HepG2 (cell line): ENCODE results near the gene PDCD1LG2. TPM values are rescaled to one million over a fixed set of nuclear protein-coding genes. Genes with fewer than 3 reads are reported as not detected.

Experiments
- ATAC-seq: fragments of 200-7000 bp; cut with Tn5 transposase; 3 replicates; pipeline ENCODE4 v1.9.1; 2020; ENCODE audit warnings: mild to moderate bottlenecking, moderate library complexity
- BruUV-seq: library from RNA; stranded (reverse); fragments of 400-500 nt; replicated peaks from 2 replicates; lab custom pipeline; 2021; lab: Mats Ljungman, UMichigan
- CTCF ChIA-PET: fragments of 300-600 bp; formaldehyde crosslinking; extraction: SDS; loops from one replicate; lab custom pipeline; 2021; ENCODE audit warnings: low total read pairs, inconsistent platforms, low intra/inter-chr PET ratio; lab: Yijun Ruan, JAX
- POLR2A ChIA-PET: fragments of 350-600 bp; sonication (Branson Sonifier 250); formaldehyde crosslinking; loops from one replicate; lab custom pipeline; 2020; ENCODE audit warnings: antibody characterized with exemption, inconsistent platforms; lab: Yijun Ruan, JAX
- DNase-seq: peaks from one replicate; pipeline ENCODE4 v3.0.0-alpha.2; 2015; ENCODE audit warnings: low spot score
- FAIRE-seq: peaks from 3 replicates; lab custom pipeline; 2011; peaks lifted over from hg19 to GRCh38; lab: Jason Lieb, UNC
- H2AFZ ChIP-seq: one replicate; pipeline ENCODE4 v1.6.1; 2011; ENCODE audit warnings: low read length, inconsistent platforms
- H3K27ac ChIP-seq: fragments of 300-600 bp; 3 replicates; pipeline ENCODE4 v1.8.0; 2011; ENCODE audit warnings: mixed run types, mild to moderate bottlenecking, mixed read lengths, low read length, inconsistent platforms; ENCODE audit not compliant: insufficient read depth; ENCODE audit errors: extremely low read length
- H3K27me3 ChIP-seq, 2 experiments: fragments of 200-600 bp in 1 of 2; 2 replicates in 1 of 2; 3 replicates in 1 of 2; pipeline versions ENCODE4 v1.6.0 to v1.8.0; 2011; ENCODE audit warnings: low read length in 2 of 2, mild to moderate bottlenecking in 2 of 2, moderate library complexity in 2 of 2, inconsistent platforms in 1 of 2; ENCODE audit not compliant: insufficient read depth in 2 of 2, control insufficient read depth in 1 of 2
- H3K36me3 ChIP-seq, 2 experiments: fragments of 200-600 bp in 1 of 2; replicated peaks in 1 of 2; 2 replicates in 1 of 2; 3 replicates in 1 of 2; pipeline versions ENCODE4 v1.5.1 to v1.8.0; 2011; ENCODE audit warnings: low read length in 2 of 2, inconsistent platforms in 1 of 2; ENCODE audit not compliant: insufficient read depth in 2 of 2, control insufficient read depth in 1 of 2
- H3K4me1 ChIP-seq: 2 replicates; pipeline ENCODE4 v1.5.1; 2012; ENCODE audit warnings: low read length, inconsistent platforms; ENCODE audit not compliant: insufficient read depth
- H3K4me2 ChIP-seq: 2 replicates; pipeline ENCODE4 v1.6.0; 2011; ENCODE audit warnings: low read depth, low read length, inconsistent platforms
- H3K4me3 ChIP-seq, 3 experiments: fragments of 200-600 bp in 1 of 3; sonication (generic), shearing (Covaris generic) in 1 of 3; replicated peaks in 1 of 3; 2 replicates each; pipeline ENCODE4 v1.5.1; 2011 to 2016; ENCODE audit warnings: low read length in 3 of 3, inconsistent platforms in 2 of 3, low read depth in 2 of 3, mild to moderate bottlenecking in 2 of 3, control low read depth in 1 of 3, mixed read lengths in 1 of 3; ENCODE audit not compliant: insufficient read depth in 1 of 3
- H3K79me2 ChIP-seq: one replicate; pipeline ENCODE4 v1.6.1; 2011; ENCODE audit warnings: low read length, inconsistent platforms; ENCODE audit not compliant: insufficient read depth
- H3K9ac ChIP-seq: 2 replicates; pipeline ENCODE4 v1.6.0; 2011; ENCODE audit warnings: mild to moderate bottlenecking, low read depth, low read length, inconsistent platforms; ENCODE audit not compliant: insufficient read depth
- H3K9me3 ChIP-seq: 2 replicates; pipeline ENCODE4 v1.5.1; 2012; ENCODE audit warnings: mild to moderate bottlenecking, low read length
- H4K20me1 ChIP-seq: 2 replicates; pipeline ENCODE4 v1.6.0; 2011; ENCODE audit warnings: inconsistent platforms, mild to moderate bottlenecking, low read length, moderate library complexity; ENCODE audit not compliant: insufficient read depth
- ATAD3A ChIP-seq: sonication (generic); formaldehyde crosslinking; IDR thresholded peaks from 2 replicates; pipeline ENCODE4 v1.4.0; 2020; ENCODE audit warnings: missing genetic modification reagents
- BRD4 ChIP-seq: sonication (generic); formaldehyde crosslinking; IDR thresholded peaks from 2 replicates; pipeline ENCODE4 v1.4.0; 2020; ENCODE audit warnings: missing genetic modification reagents
- GFI1 ChIP-seq: sonication (generic); formaldehyde crosslinking; IDR thresholded peaks from 2 replicates; pipeline ENCODE4 v1.5.0; 2020; ENCODE audit warnings: missing genetic modification reagents, mild to moderate bottlenecking, borderline replicate concordance
- HOXA7 ChIP-seq: sonication (generic); formaldehyde crosslinking; IDR thresholded peaks from 2 replicates; pipeline ENCODE4 v1.8.1; 2022; ENCODE audit warnings: mild to moderate bottlenecking, missing genetic modification reagents, moderate library complexity
- KDM5B ChIP-seq: sonication (generic); formaldehyde crosslinking; IDR thresholded peaks from 2 replicates; pipeline ENCODE4 v1.4.0; 2020; ENCODE audit warnings: missing genetic modification reagents, mild to moderate bottlenecking, borderline replicate concordance
- MTA1 ChIP-seq: sonication (generic); formaldehyde crosslinking; IDR thresholded peaks from 2 replicates; pipeline ENCODE4 v1.4.0; 2020; ENCODE audit warnings: missing genetic modification reagents, mild to moderate bottlenecking, borderline replicate concordance
- MTF2 ChIP-seq: sonication (generic); formaldehyde crosslinking; IDR thresholded peaks from 2 replicates; pipeline ENCODE4 v1.5.0; 2020; ENCODE audit warnings: missing genetic modification reagents, borderline replicate concordance
- RFX5 ChIP-seq: IDR thresholded peaks from 2 replicates; pipeline ENCODE4 v1.6.1; 2011; ENCODE audit warnings: low read depth, low read length, improper control_type of control experiment
- SP1 ChIP-seq, 2 experiments: fragments of 450-650 bp in 1 of 2; sonication (generic) in 1 of 2; formaldehyde crosslinking in 1 of 2; IDR thresholded peaks; 2 replicates each; pipeline versions ENCODE4 v1.4.0 to v1.6.1; 2016 to 2020; ENCODE audit warnings: missing genetic modification reagents in 1 of 2
- TBP ChIP-seq: sonication (generic); formaldehyde crosslinking; IDR thresholded peaks from 2 replicates; pipeline ENCODE4 v1.5.0; 2020; ENCODE audit warnings: missing genetic modification reagents
- TGIF2 ChIP-seq: IDR thresholded peaks from 2 replicates; pipeline ENCODE4 v1.6.1; 2016; ENCODE audit warnings: control low read depth, missing compliant biosample characterization
- THRA ChIP-seq: sonication (generic); formaldehyde crosslinking; IDR thresholded peaks from 2 replicates; pipeline ENCODE4 v1.4.0; 2020; ENCODE audit warnings: missing genetic modification reagents, borderline replicate concordance
- ZMAT3 ChIP-seq: sonication (generic); formaldehyde crosslinking; conservative IDR thresholded peaks from 2 replicates; pipeline ENCODE4 v1.7.0; 2021; ENCODE audit warnings: missing genetic modification reagents
- ZNF10 ChIP-seq: sonication (generic); formaldehyde crosslinking; IDR thresholded peaks from 2 replicates; pipeline ENCODE4 v1.4.0; 2020; ENCODE audit warnings: mild to moderate bottlenecking, low read depth, missing genetic modification reagents, borderline replicate concordance
- ZNF329 ChIP-seq: sonication (generic); formaldehyde crosslinking; IDR thresholded peaks from 2 replicates; pipeline ENCODE4 v1.9.0; 2021; ENCODE audit warnings: low read depth, mild to moderate bottlenecking, missing genetic modification reagents
- ZNF383 ChIP-seq: sonication (generic); formaldehyde crosslinking; IDR thresholded peaks from 2 replicates; pipeline ENCODE4 v1.4.0; 2020; ENCODE audit warnings: missing genetic modification reagents, mild to moderate bottlenecking, borderline replicate concordance
- ZNF567 ChIP-seq: sonication (generic); formaldehyde crosslinking; IDR thresholded peaks from 2 replicates; pipeline ENCODE4 v1.8.1; 2023; ENCODE audit warnings: mild to moderate bottlenecking, missing genetic modification reagents, borderline replicate concordance
- ZNF616 ChIP-seq: sonication (generic); formaldehyde crosslinking; IDR thresholded peaks from 2 replicates; pipeline ENCODE4 v1.5.0; 2020; ENCODE audit warnings: low read depth, mild to moderate bottlenecking, missing genetic modification reagents
- WGBS: methylation state at CpG from one replicate; pipeline ENCODE4 v1.1.6; 2017; ENCODE audit warnings: low lambda C conversion rate; 5-methylcytosine and 5-hydroxymethylcytosine counted together
- in situ Hi-C: cut with HindIII; loops from 2 replicates; pipeline ENCODE4 v1.10.0; 2017; ENCODE audit warnings: low pct_unique_long_range_greater_than_20kb; ENCODE audit not compliant: extremely low pct_ligation_motif_present
- intact Hi-C: fragments of 100-400 bp; cut with micrococcal nuclease; formaldehyde crosslinking; loops from one replicate; pipeline ENCODE4 v1.10.0; 2022; ENCODE audit not compliant: unreplicated experiment
- polyA plus RNA-seq, 8 experiments: library from polyadenylated mRNA; depleted of rRNA in 3 of 8; stranded (reverse) in 7 of 8; unstranded in 1 of 8; fragments of >200 nt; fragmentation: Illumina TruSeq in 4 of 8; extraction: Trizol in 4 of 8; gene quantifications; 2 replicates each; pipeline versions ENCODE4 v1.2.1 to v1.2.3, GENCODE V29; 2011 to 2016; ENCODE audit warnings: low read depth in 4 of 8, missing spikeins in 1 of 8, mixed read lengths in 1 of 8; ENCODE audit not compliant: insufficient read depth in 1 of 8
- total RNA-seq, 5 experiments: library from RNA; depleted of rRNA; stranded (reverse); fragments of >200 nt; fragmentation: Illumina TruSeq; extraction: Trizol; gene quantifications; 2 replicates each; pipeline ENCODE4 v1.2.3, GENCODE V29; 2016; ENCODE audit warnings: low read depth in 1 of 5
- TF ChIP-seq, protein P1 (sequence below): sonication (generic); formaldehyde crosslinking; IDR thresholded peaks from 2 replicates; pipeline ENCODE4 v1.5.0; 2020; ENCODE audit warnings: missing genetic modification reagents
- TF ChIP-seq, protein P2 (sequence below): sonication (generic); formaldehyde crosslinking; conservative IDR thresholded peaks from 2 replicates; pipeline ENCODE4 v1.4.0; 2020; ENCODE audit warnings: missing genetic modification reagents

PDCD1LG2 gene
- total and polyA plus RNA-seq, 2 of the 13 experiments (the other 11 are each of a cell fraction or from before 2014, with no cell fraction given): not detected

DNA sequence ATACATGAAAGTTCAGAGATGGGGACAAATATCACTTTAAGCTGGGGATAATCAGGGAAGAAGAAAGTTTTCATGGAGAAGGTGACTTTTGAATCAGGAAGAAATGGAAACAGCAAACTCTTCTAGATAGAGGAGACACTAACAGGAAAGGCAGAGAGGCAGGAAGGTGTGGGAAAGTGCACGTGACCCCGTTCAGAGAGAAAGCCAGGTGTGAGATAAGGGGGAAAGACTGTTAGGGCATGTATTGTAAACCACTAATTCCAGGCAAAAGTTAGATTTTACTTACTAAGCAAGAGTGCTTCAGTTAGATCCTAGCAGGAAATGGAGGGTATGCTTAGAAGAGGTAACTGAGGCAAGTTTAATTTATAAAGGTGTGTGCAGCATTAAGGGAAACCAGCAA lies 58.5 kb downstream of the PDCD1LG2 start:
- WGBS: 0% methylated on average over 2 of the region's 2 CpGs
- H3K27me3 ChIP-seq: no peaks in the 10 kb centered on the region
- POLR2A ChIA-PET: no interaction called here
- H3K9me3 ChIP-seq: no peaks in the 10 kb centered on the region
- no peak overlapping the region for H3K27ac ChIP-seq
- no TSS peak for BruUV-seq
- H3K79me2 ChIP-seq: no peaks in the 10 kb centered on the region
- H3K4me1 ChIP-seq: no peaks in the 10 kb centered on the region
- in situ Hi-C loops (no loop called here), intact Hi-C loops (no loop called here)
- no peaks in the 10 kb centered on the region for H3K36me3 ChIP-seq
- no peak overlapping the region for H3K4me3 ChIP-seq
- CTCF ChIA-PET: no interaction called here
- H4K20me1 ChIP-seq: no peaks in the 10 kb centered on the region
- ATAC-seq (no peak), DNase-seq (no peak), FAIRE-seq (no peak)
- no peak overlapping the region for H3K9ac ChIP-seq
- H3K4me2 ChIP-seq: no peak overlapping the region
- no peak for TF ChIP-seq BRD4 (CRISPR knock-in tag)
- TF ChIP-seq KDM5B (CRISPR knock-in tag): no peak
- TF ChIP-seq ZNF567 (CRISPR knock-in tag): no peak
- TF ChIP-seq, protein P1, sequence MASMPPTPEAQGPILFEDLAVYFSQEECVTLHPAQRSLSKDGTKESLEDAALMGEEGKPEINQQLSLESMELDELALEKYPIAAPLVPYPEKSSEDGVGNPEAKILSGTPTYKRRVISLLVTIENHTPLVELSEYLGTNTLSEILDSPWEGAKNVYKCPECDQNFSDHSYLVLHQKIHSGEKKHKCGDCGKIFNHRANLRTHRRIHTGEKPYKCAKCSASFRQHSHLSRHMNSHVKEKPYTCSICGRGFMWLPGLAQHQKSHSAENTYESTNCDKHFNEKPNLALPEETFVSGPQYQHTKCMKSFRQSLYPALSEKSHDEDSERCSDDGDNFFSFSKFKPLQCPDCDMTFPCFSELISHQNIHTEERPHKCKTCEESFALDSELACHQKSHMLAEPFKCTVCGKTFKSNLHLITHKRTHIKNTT: no peak
- no peak for TF ChIP-seq TGIF2
- TF ChIP-seq HOXA7 (CRISPR knock-in tag): no peak
- TF ChIP-seq MTA1 (CRISPR knock-in tag): no peak
- TF ChIP-seq GFI1 (CRISPR knock-in tag): no peak
- TF ChIP-seq ZMAT3 (CRISPR knock-in tag): no peak
- TF ChIP-seq SP1 (IDR thresholded peaks at IDR 0.05): no peak
- no peak for TF ChIP-seq SP1 (CRISPR knock-in tag; IDR thresholded peaks at IDR 0.05)
- no peak for TF ChIP-seq ZNF616 (CRISPR knock-in tag)
- TF ChIP-seq ATAD3A: no peak
- TF ChIP-seq MTF2 (CRISPR knock-in tag): no peak
- TF ChIP-seq ZNF329: no peak
- TF ChIP-seq, protein P2, sequence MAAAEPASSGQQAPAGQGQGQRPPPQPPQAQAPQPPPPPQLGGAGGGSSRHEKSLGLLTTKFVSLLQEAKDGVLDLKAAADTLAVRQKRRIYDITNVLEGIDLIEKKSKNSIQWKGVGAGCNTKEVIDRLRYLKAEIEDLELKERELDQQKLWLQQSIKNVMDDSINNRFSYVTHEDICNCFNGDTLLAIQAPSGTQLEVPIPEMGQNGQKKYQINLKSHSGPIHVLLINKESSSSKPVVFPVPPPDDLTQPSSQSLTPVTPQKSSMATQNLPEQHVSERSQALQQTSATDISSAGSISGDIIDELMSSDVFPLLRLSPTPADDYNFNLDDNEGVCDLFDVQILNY (CRISPR knock-in tag): no peak
- TF ChIP-seq ZNF10: no peak
- TF ChIP-seq RFX5: no peak
- TF ChIP-seq TBP (CRISPR knock-in tag): no peak
- TF ChIP-seq THRA: no peak
- no peak for TF ChIP-seq ZNF383 (CRISPR knock-in tag)
- no peak overlapping the region for H2AFZ ChIP-seq
